Spleen (tissue), 7 donors: ENCODE measurements around the gene CDK8.

Source experiments
- POLR2A ChIP-seq, 3 donors: fragments of 450-650 bp; IDR thresholded peaks; one replicate each; pipeline ENCODE4 v1.5.1; 2017; ENCODE audit warnings: antibody characterized with exemption in 3 of 3, mild to moderate bottlenecking in 1 of 3
- POLR2AphosphoS5 ChIP-seq, 3 donors: sonication (generic); formaldehyde crosslinking; IDR thresholded peaks; one replicate each; pipeline ENCODE4 v1.5.1; 2017; ENCODE audit warnings: antibody characterized with exemption in 3 of 3
- TF ChIP-seq, protein P1 (sequence below), 11 experiments: fragments of 200-600 bp in 7 of 11; fragments of 450-650 bp in 4 of 11; sonication (generic) in 4 of 11; IDR thresholded peaks in 8 of 11; conservative IDR thresholded peaks in 3 of 11; 1 replicate in 7 of 11; 2 replicates in 4 of 11; pipeline versions ENCODE4 v1.4.0 to v1.8.0; 2016 to 2021; ENCODE audit warnings: antibody characterized with exemption in 11 of 11, inconsistent platforms in 4 of 11, mild to moderate bottlenecking in 1 of 11
- donor health status: DM: no; HTN: no; CAD: no; lungs with moderate emphysema.
- donor health status: DM: no; HTN: no; CAD: no.
- donor health status: DM: no; HTN: no; CAD: no.

- TF ChIP-seq, protein P1, sequence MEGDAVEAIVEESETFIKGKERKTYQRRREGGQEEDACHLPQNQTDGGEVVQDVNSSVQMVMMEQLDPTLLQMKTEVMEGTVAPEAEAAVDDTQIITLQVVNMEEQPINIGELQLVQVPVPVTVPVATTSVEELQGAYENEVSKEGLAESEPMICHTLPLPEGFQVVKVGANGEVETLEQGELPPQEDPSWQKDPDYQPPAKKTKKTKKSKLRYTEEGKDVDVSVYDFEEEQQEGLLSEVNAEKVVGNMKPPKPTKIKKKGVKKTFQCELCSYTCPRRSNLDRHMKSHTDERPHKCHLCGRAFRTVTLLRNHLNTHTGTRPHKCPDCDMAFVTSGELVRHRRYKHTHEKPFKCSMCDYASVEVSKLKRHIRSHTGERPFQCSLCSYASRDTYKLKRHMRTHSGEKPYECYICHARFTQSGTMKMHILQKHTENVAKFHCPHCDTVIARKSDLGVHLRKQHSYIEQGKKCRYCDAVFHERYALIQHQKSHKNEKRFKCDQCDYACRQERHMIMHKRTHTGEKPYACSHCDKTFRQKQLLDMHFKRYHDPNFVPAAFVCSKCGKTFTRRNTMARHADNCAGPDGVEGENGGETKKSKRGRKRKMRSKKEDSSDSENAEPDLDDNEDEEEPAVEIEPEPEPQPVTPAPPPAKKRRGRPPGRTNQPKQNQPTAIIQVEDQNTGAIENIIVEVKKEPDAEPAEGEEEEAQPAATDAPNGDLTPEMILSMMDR (IDR thresholded peaks at IDR 0.05 in 8 of 11, conservative IDR thresholded peaks at IDR 0.05 in 3 of 11), result no peak
- TF ChIP-seq POLR2A (IDR thresholded peaks at IDR 0.05), result no peak
- TF ChIP-seq POLR2AphosphoS5 (IDR thresholded peaks at IDR 0.05), result no peak
These were observed 147.7 kb downstream of the CDK8 start for GRCh38 chr13:26401578-26402021.
